Testis (tissue), 3 donors: ENCODE measurements around the gene C20orf202. TPM values are rescaled to one million over a fixed set of nuclear protein-coding genes. Genes with fewer than 3 reads are reported as not detected.

ENCODE experiments used
- DNase-seq: peaks from one replicate; pipeline ENCODE4 v3.0.0-alpha.2; 2019
- H3K27ac ChIP-seq, 2 donors: fragments of 200-600 bp; sonication (generic); one replicate each; pipeline ENCODE4 v1.5.1; 2019
- H3K27me3 ChIP-seq: fragments of 200-600 bp; sonication (generic); one replicate; pipeline ENCODE4 v1.5.1; 2019
- H3K36me3 ChIP-seq: fragments of 200-600 bp; sonication (generic); one replicate; pipeline ENCODE4 v1.5.1; 2017; ENCODE audit warnings: low read depth; ENCODE audit errors: missing control alignments
- H3K4me1 ChIP-seq: fragments of 200-600 bp; sonication (generic); one replicate; pipeline ENCODE4 v1.5.1; 2019
- H3K4me3 ChIP-seq, 2 donors: fragments of 200-600 bp; sonication (generic); one replicate each; pipeline ENCODE4 v1.5.1; 2017 to 2019
- H3K9me3 ChIP-seq: fragments of 200-600 bp; sonication (generic); one replicate; pipeline ENCODE4 v1.5.1; 2017
- CTCF ChIP-seq, 3 experiments: fragments of 450-650 bp in 2 of 3; fragments of 200-600 bp in 1 of 3; sonication (generic) in 1 of 3; IDR thresholded peaks; one replicate each; pipeline ENCODE4 v1.5.1; 2016 to 2019; ENCODE audit warnings: antibody characterized with exemption in 3 of 3, mild to moderate bottlenecking in 2 of 3, moderate library complexity in 1 of 3
- POLR2A ChIP-seq: fragments of 450-650 bp; IDR thresholded peaks from one replicate; pipeline ENCODE4 v1.6.1; 2017; ENCODE audit warnings: antibody characterized with exemption, mild to moderate bottlenecking, moderate library complexity
- WGBS, 2 donors: methylation state at CpG; one replicate each; pipeline ENCODE4 v1.1.5; 2018; 5-methylcytosine and 5-hydroxymethylcytosine counted together
- intact Hi-C: fragments of 100-400 bp; cut with DNase I; formaldehyde crosslinking; loops from one replicate; pipeline ENCODE4 v1.15.1; 2023; ENCODE audit warnings: low total_unique reads
- polyA plus RNA-seq: library from polyadenylated mRNA; stranded (reverse); fragments of 350-450 nt; fragmentation: Illumina TruSeq; extraction: RNeasy Lipid Tissue Mini Kit (QIAGEN cat#74804); gene quantifications from one replicate; pipeline ENCODE4 v1.2.3, GENCODE V29; 2014; ENCODE audit warnings: low read depth, low replicate concordance; ENCODE audit not compliant: insufficient read depth
- total RNA-seq, 2 donors: library from RNA; depleted of rRNA; stranded (reverse); fragments of >200 nt; gene quantifications; one replicate each; pipeline ENCODE4 v1.2.3, GENCODE V29; 2016

The C20orf202 gene
- total and polyA plus RNA-seq, 3 donors from 2014 or later: 0.84 to 1.7 (median 1.1) TPM

GRCh38 chr20:1209447-1210387 is 6.5 kb downstream of the C20orf202 start:
- TF ChIP-seq POLR2A (no peak), CTCF (IDR thresholded peaks at IDR 0.05) (no peak)
- Histone ChIP-seq H3K36me3 (no peaks in the 10 kb centered on the region), H3K27me3 (no peaks in the 10 kb centered on the region), H3K4me3 (no peak overlapping the region), H3K4me1 (no peaks in the 10 kb centered on the region), H3K27ac (no peak overlapping the region), H3K9me3 (no peaks in the 10 kb centered on the region)
- 68 to 71% methylated on average over 5 of the region's 5 CpGs for WGBS, 2 donors
- intact Hi-C loops: no loop called here
- DNase-seq: no peak

- no peak overlapping the region for H3K27ac ChIP-seq
- H3K4me1 ChIP-seq: no peaks in the 10 kb centered on the region
- no peaks in the 10 kb centered on the region for H3K9me3 ChIP-seq
- intact Hi-C loops: no loop called here
- H3K36me3 ChIP-seq: no peaks in the 10 kb centered on the region
- DNase-seq: no peak
- no peaks in the 10 kb centered on the region for H3K27me3 ChIP-seq
- H3K4me3 ChIP-seq: no peak overlapping the region
- no peak for TF ChIP-seq CTCF (IDR thresholded peaks at IDR 0.05)
- TF ChIP-seq POLR2A: no peak
- WGBS, 2 donors: 97 to 100% methylated on average over 1 of the region's 1 CpG
Observed at GRCh38 chr20:1210501-1210900, 7.2 kb downstream of the C20orf202 start.

DNA sequence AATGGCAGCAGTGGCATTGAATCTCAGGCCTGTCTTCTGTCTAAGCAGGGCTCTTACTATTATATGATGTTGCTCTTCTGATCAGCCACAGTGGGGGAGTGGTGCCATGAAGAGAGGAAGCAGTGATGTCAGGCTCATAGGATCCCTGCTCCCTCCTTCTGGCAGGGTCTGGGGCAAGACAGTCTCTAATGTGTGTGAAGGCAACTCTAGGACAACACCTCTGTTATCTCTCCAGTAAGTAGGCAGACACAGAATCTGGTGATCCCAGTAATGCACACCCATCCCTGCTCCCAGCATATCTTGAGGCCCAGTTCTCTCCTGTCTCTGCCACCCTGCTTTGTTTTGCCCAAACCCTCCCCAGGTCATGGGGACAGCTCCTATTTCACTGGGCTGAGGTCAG is 8.8 kb downstream of the C20orf202 start:
- Histone ChIP-seq H3K27ac (no peak overlapping the region), H3K36me3 (no peaks in the 10 kb centered on the region), H3K27me3 (no peaks in the 10 kb centered on the region), H3K4me3 (no peak overlapping the region), H3K4me1 (no peaks in the 10 kb centered on the region), H3K9me3 (no peaks in the 10 kb centered on the region)
- TF ChIP-seq CTCF (IDR thresholded peaks at IDR 0.05) (no peak), POLR2A (no peak)
- DNase-seq: no peak
- intact Hi-C loops: no loop called here

GRCh38 chr20:1212607-1213396 is 9.5 kb downstream of the C20orf202 start:
- no peaks in the 10 kb centered on the region for H3K27me3 ChIP-seq
- H3K27ac ChIP-seq: no peak overlapping the region

More at GRCh38 chr20:1212607-1213396, 9.5 kb downstream of the C20orf202 start:
- Histone ChIP-seq H3K36me3 (no peaks in the 10 kb centered on the region), H3K4me3 (no peak overlapping the region), H3K9me3 (no peaks in the 10 kb centered on the region), H3K4me1 (no peaks in the 10 kb centered on the region)
- 30 to 40% methylated on average over 21 of the region's 21 CpGs for WGBS, 2 donors
- TF ChIP-seq POLR2A: no peak
- TF ChIP-seq CTCF (IDR thresholded peaks at IDR 0.05): peak; percentile 62 to 70 (median 64)
- peak; percentile 83 for DNase-seq
- intact Hi-C loops: no loop called here
